HG03139 (cell line): ENCODE results near the gene RFFL.
"Not testable (repeated sequence)": the region's sequence is repeated elsewhere in the genome, so short reads cannot be mapped to it uniquely, and the experiment has no call there.

Source experiments
- ATAC-seq: cut with Tn5 transposase; IDR thresholded peaks from one replicate; pipeline ENCODE4 v1.9.1; 2021; ENCODE audit not compliant: unreplicated experiment

The RFFL gene

DNA sequence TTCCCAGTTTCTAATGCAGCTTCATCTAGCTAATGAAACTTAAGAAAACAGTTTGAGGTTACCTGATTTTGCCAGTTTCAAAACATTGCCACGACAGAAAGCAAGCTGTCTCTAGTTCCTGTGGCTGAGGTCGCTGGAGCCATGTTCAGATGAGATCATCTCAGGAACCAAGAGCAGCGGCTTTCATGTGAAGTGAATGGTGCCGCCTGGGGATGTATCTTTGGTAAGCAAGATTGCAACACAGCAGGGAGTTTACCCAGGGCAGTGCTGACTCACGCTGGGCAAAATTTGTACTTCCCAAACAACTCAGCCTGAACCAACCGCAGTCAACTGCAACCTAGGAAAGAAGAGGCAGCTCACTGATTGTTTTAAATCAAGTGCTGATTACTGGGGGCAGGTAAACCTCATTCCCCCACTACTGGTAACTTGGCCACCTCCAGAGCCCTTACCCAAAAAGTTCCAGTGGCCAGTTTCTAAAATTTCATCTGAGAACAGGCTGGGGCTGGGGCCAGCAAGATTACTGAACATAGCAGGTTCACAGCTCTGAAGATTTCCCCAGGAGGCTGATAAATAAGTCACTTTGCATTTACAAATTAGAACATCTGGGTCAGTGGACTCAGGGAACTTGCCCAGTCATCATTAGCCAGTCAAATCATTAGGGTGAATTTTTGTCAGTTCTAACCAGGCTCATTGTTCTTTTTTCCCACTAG is at the start of gene RFFL:
RFFL (minus strand) TSS at position 194 of the 710 bp plus-strand sequence. CDS start 37,154 bp downstream, outside the sequence.
- ATAC-seq: peak; percentile 87

- not testable (repeated sequence) for ATAC-seq
Measured at GRCh38 chr17:35110791-35111190, 47.3 kb upstream of the RFFL start.

DNA sequence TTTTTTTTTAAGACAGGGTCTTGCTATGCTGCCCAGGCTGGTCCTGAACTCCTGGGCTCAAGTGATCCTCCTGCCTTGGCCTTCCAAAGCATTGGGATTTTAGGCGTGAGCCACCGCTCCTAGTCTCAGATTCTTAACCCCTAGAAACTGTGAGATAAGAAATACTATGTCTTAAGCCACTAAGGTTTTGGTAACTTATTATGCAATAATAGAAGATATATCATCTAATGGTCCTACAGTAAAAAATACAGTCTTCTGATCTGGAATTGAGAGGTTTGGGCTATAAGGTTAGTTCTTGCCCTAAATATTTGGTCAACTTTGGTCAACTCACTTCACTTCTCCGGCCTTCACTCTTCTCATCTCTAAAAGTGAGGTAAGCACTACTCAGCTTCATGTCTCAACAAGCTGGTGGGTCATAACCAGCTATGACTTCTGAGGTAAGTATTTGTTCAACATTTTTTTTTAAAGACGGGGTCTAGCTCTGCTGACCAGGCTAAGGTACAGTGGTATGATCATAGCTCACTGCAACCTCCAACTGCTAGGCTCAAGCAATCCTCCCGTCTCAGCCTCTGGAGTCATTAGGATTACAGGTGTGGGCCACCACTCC is 41.4 kb upstream of the RFFL start:
- no peak for ATAC-seq

- no peak for ATAC-seq
Measured at GRCh38 chr17:35103271-35103670, 39.8 kb upstream of the RFFL start.

DNA sequence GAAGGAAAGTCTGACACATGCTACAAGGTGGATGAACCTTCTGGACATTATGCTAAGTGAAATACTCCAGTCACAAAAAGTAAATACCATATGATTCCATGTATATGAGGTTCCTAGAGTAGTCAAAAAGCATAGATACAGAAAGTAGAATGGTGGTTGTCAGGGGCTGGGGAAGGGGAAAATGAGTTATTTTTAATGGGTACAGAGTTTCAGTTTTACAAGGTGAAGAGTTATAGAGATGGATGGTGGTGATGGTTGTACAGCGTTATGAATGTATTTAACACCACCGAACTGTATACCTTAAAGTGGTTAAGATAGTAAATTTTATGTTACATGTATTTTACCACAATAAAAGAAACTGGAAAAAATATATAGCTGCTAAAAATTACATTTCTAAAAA is 38.2 kb upstream of the RFFL start:
- ATAC-seq: no peak

- no peak for ATAC-seq
Measured at GRCh38 chr17:35101036-35101435, 37.5 kb upstream of the RFFL start.

- no peak for ATAC-seq
Measured at GRCh38 chr17:35099908-35100307, 36.4 kb upstream of the RFFL start.

- no peak for ATAC-seq
Measured at GRCh38 chr17:35097776-35098175, 34.3 kb upstream of the RFFL start.

DNA sequence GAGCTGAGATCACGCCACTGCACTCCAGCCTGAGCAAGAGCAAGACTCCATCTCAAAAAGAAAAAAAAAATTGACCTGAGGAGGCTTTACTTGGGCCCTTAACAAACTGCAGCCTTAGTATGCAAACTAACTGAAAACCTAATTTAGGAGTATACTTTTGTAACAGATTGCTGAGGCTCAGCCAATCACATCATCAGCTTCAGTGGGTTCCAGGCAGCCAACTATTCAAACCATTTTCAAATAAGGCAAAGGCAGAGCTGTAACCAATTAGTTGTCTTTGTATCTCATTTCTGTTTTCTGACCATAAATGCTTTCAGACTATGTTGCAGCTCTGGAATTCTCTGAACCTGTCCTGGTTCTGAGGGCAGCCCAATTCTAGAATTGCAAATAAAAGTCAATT is 32.2 kb upstream of the RFFL start:
- no peak for ATAC-seq

- ATAC-seq: no peak
Measured at GRCh38 chr17:35094902-35095301, 31.4 kb upstream of the RFFL start.

- ATAC-seq: not testable (repeated sequence)
Measured at GRCh38 chr17:35090707-35091106, 27.2 kb upstream of the RFFL start.

DNA sequence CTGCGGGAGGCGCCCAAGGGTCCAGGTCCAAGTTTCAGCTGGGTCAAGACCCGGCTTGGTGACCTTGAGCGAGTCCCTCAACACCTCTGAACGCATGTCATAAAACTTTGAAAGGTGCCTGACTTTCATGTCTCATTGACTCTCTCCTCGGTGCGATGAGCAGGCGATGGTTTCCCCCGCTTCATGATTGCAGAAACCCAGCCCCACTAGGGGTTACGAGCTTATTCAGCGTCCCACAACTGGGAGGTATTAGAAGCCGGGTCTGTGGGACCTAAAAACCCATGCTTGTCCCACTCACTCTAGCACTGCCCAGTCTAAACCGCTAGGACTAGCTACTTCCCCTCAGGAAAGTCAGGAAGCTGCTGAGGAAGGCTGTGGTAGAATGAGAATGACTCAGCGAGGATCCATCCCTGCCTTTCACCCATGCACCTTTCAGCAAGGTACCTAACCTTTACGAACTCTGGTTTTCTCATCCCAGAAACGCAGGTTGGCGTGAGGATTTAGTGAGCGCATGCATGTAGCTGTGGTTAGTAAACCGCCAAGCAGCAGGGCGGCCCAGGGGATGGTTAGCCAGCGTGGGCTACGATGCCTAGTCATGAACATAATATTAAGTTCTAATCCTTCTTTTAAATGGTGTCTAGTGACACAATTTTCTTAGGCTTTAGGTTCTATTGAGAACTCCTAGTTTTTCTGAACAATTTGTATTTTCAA is 26.2 kb upstream of the RFFL start:
- ATAC-seq: peak; percentile 3

GRCh38 chr17:35088881-35089585 is 25.5 kb upstream of the RFFL start:
- peak; percentile 60 for ATAC-seq

DNA sequence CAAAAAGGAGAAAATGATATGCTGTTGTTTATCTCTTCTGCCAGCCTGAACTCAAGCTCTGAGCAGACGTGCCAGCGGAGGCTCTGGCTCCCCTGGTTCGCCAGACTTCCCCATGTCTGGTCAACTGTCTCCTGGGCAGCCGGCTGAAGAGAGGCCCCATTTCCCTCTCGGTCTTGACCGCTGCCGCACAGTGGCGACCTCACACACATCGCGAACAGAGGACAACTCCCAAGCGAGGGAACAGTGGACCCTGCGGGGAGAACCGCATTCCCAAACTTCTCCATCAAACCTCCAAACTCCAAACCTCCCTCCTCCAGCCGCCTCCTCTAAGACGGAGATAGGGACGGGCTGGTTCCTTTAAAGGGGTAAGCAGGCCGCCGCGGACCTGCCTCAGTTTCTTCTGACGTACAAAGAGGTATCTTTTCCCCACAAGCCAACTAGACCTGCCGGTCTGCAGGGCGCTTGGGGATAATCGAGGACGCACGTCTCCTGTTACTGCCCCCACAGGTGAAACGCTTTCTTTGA is 24.9 kb upstream of the RFFL start:
- ATAC-seq: no peak

GRCh38 chr17:35087731-35088355 is 24.3 kb upstream of the RFFL start:
- no peak for ATAC-seq

GRCh38 chr17:35086931-35087573 is 23.5 kb upstream of the RFFL start:
- no peak for ATAC-seq

- ATAC-seq: no peak
Measured at GRCh38 chr17:35086164-35086563, 22.7 kb upstream of the RFFL start.

DNA sequence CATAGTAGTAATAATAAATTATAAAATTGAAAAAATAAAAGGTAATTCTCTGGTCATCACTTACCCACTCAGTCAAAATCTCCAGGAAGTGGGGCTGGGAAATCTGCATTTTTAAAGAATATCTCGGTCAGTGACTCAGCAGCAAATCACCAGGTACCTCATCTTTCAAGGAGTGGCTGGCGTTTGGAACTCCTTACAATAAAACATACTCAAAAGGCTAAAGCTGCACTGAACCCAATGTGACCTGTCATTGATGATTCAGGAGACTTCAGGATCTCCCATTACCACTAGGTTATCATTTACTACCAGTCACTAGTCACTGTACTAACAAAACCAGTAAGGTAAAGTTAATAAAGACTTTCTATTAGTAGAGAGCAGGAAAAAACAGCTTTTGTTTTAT is 21.5 kb upstream of the RFFL start:
- no peak for ATAC-seq

DNA sequence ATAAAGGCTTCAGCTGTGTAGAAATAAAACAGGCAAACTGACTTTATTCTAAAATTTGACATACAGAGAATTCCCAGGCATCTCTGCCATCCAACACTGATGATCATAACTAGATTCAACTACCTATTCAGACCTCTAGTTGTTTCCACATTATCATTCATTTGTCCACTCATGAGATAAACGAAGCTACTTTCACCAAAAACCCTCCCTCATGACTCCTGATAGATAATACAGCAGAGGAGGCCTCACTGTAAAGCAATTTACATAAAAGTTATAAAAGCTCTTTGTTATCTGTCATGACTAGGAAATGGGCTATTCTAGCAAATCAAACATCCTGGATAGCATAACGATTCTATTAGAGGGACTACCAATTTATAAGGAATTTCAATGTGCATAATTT is 19.6 kb upstream of the RFFL start:
- no peak for ATAC-seq

- no peak for ATAC-seq
Measured at GRCh38 chr17:35082073-35082657, 18.7 kb upstream of the RFFL start.
